Measurements from ENCODE around the gene RPA3. TPM values are rescaled to one million over a fixed set of nuclear protein-coding genes. Genes with fewer than 3 reads are reported as not detected.
A peak's percentile ranks its signal among the peaks of the same experiment; 100 is the strongest.

Gene RPA3
- total RNA-seq, 3 donors from 2014 or later: 18.7 to 24.6 (median 22.3) TPM

DNA sequence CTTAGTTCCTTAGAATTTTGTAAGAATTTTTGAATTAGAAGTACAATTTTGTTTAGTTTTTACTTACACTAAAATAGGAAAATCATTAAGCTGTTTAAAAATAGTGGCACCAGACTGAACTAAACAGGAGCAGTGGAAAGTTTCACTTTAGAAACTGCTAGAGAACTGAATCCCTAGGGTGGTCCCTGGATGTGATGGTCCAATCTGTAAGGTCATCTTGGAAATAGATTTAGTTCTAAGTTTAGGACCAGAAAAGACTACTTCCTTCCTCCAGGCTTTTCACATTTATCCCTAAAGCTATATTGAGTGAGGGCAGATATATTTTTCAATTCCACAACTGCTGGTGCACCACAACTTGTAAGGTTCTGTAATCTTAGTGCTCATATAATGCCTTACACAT is 19.0 kb downstream of the RPA3 start:
- peaks cover 0 to 4% of the 10 kb centered on the region in 2 donors for H3K4me1 ChIP-seq
- no peaks in the 10 kb centered on the region for H3K27me3 ChIP-seq
- H3K4me3 ChIP-seq: no peak overlapping the region
- intact Hi-C loops (cut with DNase I; ENCODE audit: low total_unique reads): no loop called here
- no peak for DNase-seq (ENCODE audit: low spot score in 2 of 2)
- no peak for TF ChIP-seq POLR2A (IDR thresholded peaks at IDR 0.05)
- no peak for TF ChIP-seq POLR2AphosphoS5 (IDR thresholded peaks at IDR 0.05)
- TF ChIP-seq, protein P1, sequence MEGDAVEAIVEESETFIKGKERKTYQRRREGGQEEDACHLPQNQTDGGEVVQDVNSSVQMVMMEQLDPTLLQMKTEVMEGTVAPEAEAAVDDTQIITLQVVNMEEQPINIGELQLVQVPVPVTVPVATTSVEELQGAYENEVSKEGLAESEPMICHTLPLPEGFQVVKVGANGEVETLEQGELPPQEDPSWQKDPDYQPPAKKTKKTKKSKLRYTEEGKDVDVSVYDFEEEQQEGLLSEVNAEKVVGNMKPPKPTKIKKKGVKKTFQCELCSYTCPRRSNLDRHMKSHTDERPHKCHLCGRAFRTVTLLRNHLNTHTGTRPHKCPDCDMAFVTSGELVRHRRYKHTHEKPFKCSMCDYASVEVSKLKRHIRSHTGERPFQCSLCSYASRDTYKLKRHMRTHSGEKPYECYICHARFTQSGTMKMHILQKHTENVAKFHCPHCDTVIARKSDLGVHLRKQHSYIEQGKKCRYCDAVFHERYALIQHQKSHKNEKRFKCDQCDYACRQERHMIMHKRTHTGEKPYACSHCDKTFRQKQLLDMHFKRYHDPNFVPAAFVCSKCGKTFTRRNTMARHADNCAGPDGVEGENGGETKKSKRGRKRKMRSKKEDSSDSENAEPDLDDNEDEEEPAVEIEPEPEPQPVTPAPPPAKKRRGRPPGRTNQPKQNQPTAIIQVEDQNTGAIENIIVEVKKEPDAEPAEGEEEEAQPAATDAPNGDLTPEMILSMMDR (IDR thresholded peaks at IDR 0.05): no peak
- H3K36me3 ChIP-seq: no peaks in the 10 kb centered on the region
- no peak overlapping the region for H3K27ac ChIP-seq
- no peaks in the 10 kb centered on the region for H3K9me3 ChIP-seq

DNA sequence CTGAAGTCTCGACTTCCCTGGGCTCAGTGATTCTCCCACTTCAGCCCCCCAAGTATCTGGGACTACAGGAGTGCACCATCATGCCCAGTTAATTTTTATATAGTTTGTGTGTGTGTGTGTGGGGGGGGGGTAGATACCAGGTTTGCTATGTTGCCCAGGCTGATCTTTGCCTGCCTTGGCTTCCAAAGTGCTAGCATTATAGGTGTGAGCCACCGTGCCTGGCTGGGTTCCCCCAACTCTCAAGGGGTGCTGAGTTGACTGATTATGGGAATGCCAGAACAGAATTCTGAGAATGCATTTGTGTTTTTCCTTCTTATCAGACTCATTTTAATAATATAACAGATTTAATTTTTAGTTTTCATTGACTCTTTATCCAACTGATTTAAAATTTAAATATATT is 19.5 kb downstream of the RPA3 start:
- no peaks in the 10 kb centered on the region for H3K27me3 ChIP-seq
- no peak overlapping the region for H3K27ac ChIP-seq
- H3K4me3 ChIP-seq: no peak overlapping the region
- H3K9me3 ChIP-seq: no peaks in the 10 kb centered on the region
- H3K36me3 ChIP-seq: no peaks in the 10 kb centered on the region
- no peak for DNase-seq (ENCODE audit: low spot score in 2 of 2)
- TF ChIP-seq POLR2AphosphoS5 (IDR thresholded peaks at IDR 0.05): no peak
- no peak for TF ChIP-seq POLR2A (IDR thresholded peaks at IDR 0.05)
- TF ChIP-seq, protein P1 (IDR thresholded peaks at IDR 0.05): no peak
- intact Hi-C loops (cut with DNase I; ENCODE audit: low total_unique reads): no loop called here
- peaks cover 0 to 4% of the 10 kb centered on the region in 2 donors for H3K4me1 ChIP-seq

DNA sequence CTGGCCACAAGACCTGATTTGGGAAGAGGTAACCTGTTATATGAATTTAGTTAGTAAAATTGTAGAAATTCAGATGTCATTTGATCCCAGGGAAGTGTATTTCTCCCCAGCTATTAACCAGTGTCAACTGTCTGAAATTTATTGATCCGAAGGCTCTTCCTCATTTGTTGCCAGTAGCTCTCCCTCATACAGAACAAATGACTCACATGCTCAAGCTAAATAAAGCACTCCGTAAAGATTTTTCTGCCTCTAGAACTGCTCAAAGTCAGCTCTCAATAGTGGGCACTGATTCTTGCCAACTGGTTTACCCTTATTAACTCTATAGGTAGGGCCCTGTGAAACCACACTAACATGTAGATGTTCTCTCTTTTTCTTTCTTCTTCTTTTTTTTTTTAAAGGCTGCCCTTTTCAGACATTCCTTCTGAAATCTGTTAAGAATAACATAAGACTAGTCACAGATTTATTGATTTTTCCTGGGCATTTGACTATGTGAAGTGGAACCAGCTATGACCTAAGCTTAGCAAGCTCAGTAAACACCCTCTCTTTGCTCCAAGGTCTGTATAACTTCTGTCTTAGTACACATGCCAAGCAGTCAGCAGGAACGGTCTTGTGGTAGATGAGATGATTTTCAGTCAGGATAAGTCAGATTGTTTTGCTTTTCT is 21.8 kb downstream of the RPA3 start:
- H3K27ac ChIP-seq: peak overlapping the region in 1 of 2 donors; percentile 67
- intact Hi-C loops (cut with DNase I; ENCODE audit: low total_unique reads): no loop called here
- H3K4me3 ChIP-seq: no peak overlapping the region
- no peak for TF ChIP-seq POLR2AphosphoS5 (IDR thresholded peaks at IDR 0.05)
- TF ChIP-seq, protein P1 (IDR thresholded peaks at IDR 0.05): no peak
- no peak for TF ChIP-seq POLR2A (IDR thresholded peaks at IDR 0.05)
- H3K36me3 ChIP-seq: no peaks in the 10 kb centered on the region
- H3K4me1 ChIP-seq: peaks cover 0 to 4% of the 10 kb centered on the region in 2 donors
- DNase-seq (ENCODE audit: low spot score in 2 of 2): no peak
- no peaks in the 10 kb centered on the region for H3K9me3 ChIP-seq
- H3K27me3 ChIP-seq: no peaks in the 10 kb centered on the region

DNA sequence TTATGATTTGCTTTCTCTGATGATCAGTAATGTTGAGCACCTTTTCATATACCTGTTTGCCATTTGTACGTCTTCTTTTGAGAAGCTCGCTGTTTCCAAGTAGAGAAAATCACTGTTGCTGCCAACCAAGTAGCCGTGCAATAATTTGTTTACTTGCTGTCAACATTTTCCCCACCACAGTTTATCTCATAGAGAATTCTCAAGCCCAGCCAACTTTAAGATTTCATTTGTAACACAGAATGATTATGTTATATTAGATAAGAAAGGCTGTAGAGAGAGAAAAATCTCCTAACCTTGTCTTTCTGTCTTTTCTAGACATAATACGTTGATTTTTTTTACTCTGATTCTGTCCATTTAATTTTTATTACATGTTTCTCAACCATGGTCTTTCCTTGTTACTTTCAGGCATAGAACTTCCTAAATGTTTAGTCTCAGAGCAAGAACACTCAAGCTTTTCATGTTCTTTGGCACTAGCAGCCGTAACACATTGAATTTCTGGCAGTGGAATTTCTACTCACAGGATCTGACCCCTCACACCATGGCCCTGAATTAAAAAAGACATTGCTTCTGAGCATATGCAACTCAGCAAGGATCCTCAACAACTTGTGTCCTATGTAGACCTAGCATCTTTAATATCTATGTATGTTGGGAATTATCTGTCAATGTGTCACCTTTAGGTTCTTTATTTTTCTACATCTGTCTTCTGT is 23.1 kb downstream of the RPA3 start:
- no peak for TF ChIP-seq POLR2AphosphoS5 (IDR thresholded peaks at IDR 0.05)
- TF ChIP-seq, protein P1 (IDR thresholded peaks at IDR 0.05): no peak
- TF ChIP-seq POLR2A (IDR thresholded peaks at IDR 0.05): no peak
- intact Hi-C loops (cut with DNase I; ENCODE audit: low total_unique reads): no loop called here
- peaks cover 0 to 4% of the 10 kb centered on the region in 2 donors for H3K4me1 ChIP-seq
- H3K4me3 ChIP-seq: no peak overlapping the region
- H3K36me3 ChIP-seq: no peaks in the 10 kb centered on the region
- no peaks in the 10 kb centered on the region for H3K27me3 ChIP-seq
- peak overlapping the region; percentile 4 to 12 for H3K27ac ChIP-seq
- no peak for DNase-seq (ENCODE audit: low spot score in 2 of 2)
- H3K9me3 ChIP-seq: no peaks in the 10 kb centered on the region

DNA sequence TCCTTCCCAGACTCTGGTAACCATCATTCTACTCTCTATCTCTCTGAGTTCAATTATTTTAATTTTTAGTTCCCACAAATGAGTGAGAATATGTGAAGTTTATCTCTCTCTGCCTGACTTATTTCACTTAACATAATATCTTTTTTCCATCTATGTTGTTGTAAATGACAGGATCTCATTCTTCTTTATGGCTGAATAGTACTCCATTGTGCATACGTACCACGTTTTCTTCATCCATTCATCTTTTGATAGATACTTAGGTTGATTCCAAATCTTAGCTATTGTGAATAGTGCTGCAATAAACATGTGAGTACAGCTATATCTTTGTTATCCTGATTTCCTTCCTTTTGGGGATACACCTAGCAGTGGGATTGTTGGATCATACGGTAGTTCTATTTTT is 23.9 kb downstream of the RPA3 start:
- no peak overlapping the region for H3K4me3 ChIP-seq
- peak overlapping the region in 1 of 2 donors; percentile 12 for H3K27ac ChIP-seq
- H3K4me1 ChIP-seq: peaks cover 0 to 4% of the 10 kb centered on the region in 2 donors
- no peaks in the 10 kb centered on the region for H3K36me3 ChIP-seq
- no peaks in the 10 kb centered on the region for H3K27me3 ChIP-seq
- H3K9me3 ChIP-seq: no peaks in the 10 kb centered on the region
- DNase-seq (ENCODE audit: low spot score in 2 of 2): no peak
- TF ChIP-seq POLR2AphosphoS5 (IDR thresholded peaks at IDR 0.05): no peak
- TF ChIP-seq POLR2A (IDR thresholded peaks at IDR 0.05): no peak
- TF ChIP-seq, protein P1 (IDR thresholded peaks at IDR 0.05): no peak
- intact Hi-C loops (cut with DNase I; ENCODE audit: low total_unique reads): no loop called here
